GM12878 (cell line): ENCODE measurements around the gene DQX1. TPM values are rescaled to one million over a fixed set of nuclear protein-coding genes. Genes with fewer than 3 reads are reported as not detected.

ENCODE experiments used
- GATAD2B ChIP-seq: fragments of 450-650 bp; conservative IDR thresholded peaks from 2 replicates; pipeline ENCODE4 v1.6.1; 2017; ENCODE audit warnings: low read depth, mild to moderate bottlenecking, moderate library complexity
- NR2F1 ChIP-seq: fragments of 450-650 bp; conservative IDR thresholded peaks from 2 replicates; pipeline ENCODE4 v1.6.1; 2017; ENCODE audit warnings: mild to moderate bottlenecking
- RAD21 ChIP-seq: IDR thresholded peaks from 2 replicates; pipeline ENCODE4 v1.6.1; 2011; ENCODE audit warnings: mild to moderate bottlenecking, low read depth, low read length, moderate library complexity; ENCODE audit not compliant: insufficient read depth
- ZNF384 ChIP-seq: IDR thresholded peaks from 2 replicates; pipeline ENCODE4 v1.6.1; 2012; ENCODE audit warnings: low read depth, mild to moderate bottlenecking, low read length, improper control_type of control experiment, borderline replicate concordance
- ZNF687 ChIP-seq: fragments of 450-650 bp; IDR thresholded peaks from 2 replicates; pipeline ENCODE4 v1.6.1; 2017; ENCODE audit warnings: mild to moderate bottlenecking, moderate library complexity
- polyA plus RNA-seq, 11 experiments: library from polyadenylated mRNA; depleted of rRNA in 4 of 11; unstranded in 6 of 11; stranded (reverse) in 5 of 11; fragments of >200 nt; fragmentation: Nextera tagmentation in 4 of 11; fragmentation: Illumina TruSeq in 1 of 11; extraction: Ambion mirVana in 4 of 11; extraction: Trizol in 1 of 11; gene quantifications; 1 replicate in 1 of 11; 2 replicates in 10 of 11; pipeline versions ENCODE4 v1.2.1 to v1.2.3, GENCODE V29; 2011 to 2016; ENCODE audit warnings: inconsistent platforms in 2 of 11, missing spikeins in 2 of 11, low read depth in 1 of 11
- total RNA-seq, 4 experiments: library from RNA; depleted of rRNA in 3 of 4; stranded (reverse); fragments of >200 nt in 3 of 4; fragmentation: Illumina TruSeq in 1 of 4; extraction: Trizol in 1 of 4; gene quantifications; 2 replicates each; pipeline versions ENCODE4 v1.2.1 to v1.2.3, GENCODE V29; 2013 to 2021
- TF ChIP-seq, protein P1 (sequence below): IDR thresholded peaks from 2 replicates; pipeline ENCODE4 v1.6.1; 2012; ENCODE audit warnings: improper control_type of control experiment, low read depth, low read length; ENCODE audit not compliant: insufficient replicate concordance

DQX1 gene
- total and polyA plus RNA-seq, 10 of the 15 experiments (the other 5 are each of a cell fraction or from before 2014, with no cell fraction given): 0.34 to 2.1 (median 0.86) TPM

GRCh38 chr2:74553892-74554819 lies 28.1 kb upstream of the DQX1 start, which contains the start of the genes DOK1 and LOXL3 (continued):
- TF ChIP-seq, protein P1, sequence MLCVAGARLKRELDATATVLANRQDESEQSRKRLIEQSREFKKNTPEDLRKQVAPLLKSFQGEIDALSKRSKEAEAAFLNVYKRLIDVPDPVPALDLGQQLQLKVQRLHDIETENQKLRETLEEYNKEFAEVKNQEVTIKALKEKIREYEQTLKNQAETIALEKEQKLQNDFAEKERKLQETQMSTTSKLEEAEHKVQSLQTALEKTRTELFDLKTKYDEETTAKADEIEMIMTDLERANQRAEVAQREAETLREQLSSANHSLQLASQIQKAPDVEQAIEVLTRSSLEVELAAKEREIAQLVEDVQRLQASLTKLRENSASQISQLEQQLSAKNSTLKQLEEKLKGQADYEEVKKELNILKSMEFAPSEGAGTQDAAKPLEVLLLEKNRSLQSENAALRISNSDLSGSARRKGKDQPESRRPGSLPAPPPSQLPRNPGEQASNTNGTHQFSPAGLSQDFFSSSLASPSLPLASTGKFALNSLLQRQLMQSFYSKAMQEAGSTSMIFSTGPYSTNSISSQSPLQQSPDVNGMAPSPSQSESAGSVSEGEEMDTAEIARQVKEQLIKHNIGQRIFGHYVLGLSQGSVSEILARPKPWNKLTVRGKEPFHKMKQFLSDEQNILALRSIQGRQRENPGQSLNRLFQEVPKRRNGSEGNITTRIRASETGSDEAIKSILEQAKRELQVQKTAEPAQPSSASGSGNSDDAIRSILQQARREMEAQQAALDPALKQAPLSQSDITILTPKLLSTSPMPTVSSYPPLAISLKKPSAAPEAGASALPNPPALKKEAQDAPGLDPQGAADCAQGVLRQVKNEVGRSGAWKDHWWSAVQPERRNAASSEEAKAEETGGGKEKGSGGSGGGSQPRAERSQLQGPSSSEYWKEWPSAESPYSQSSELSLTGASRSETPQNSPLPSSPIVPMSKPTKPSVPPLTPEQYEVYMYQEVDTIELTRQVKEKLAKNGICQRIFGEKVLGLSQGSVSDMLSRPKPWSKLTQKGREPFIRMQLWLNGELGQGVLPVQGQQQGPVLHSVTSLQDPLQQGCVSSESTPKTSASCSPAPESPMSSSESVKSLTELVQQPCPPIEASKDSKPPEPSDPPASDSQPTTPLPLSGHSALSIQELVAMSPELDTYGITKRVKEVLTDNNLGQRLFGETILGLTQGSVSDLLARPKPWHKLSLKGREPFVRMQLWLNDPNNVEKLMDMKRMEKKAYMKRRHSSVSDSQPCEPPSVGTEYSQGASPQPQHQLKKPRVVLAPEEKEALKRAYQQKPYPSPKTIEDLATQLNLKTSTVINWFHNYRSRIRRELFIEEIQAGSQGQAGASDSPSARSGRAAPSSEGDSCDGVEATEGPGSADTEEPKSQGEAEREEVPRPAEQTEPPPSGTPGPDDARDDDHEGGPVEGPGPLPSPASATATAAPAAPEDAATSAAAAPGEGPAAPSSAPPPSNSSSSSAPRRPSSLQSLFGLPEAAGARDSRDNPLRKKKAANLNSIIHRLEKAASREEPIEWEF: no peak
- TF ChIP-seq ZNF384 (no peak), NR2F1 (peak; percentile 80), GATAD2B (peak; percentile 84), RAD21 (0 out of 2 replicates have a peak, but pooled peaks have one; percentile 4), ZNF687 (peak; percentile 32; the same call in 1 of the 2 replicates)
